Caco-2 (cell line): ENCODE data around the gene CNTN2. TPM values are rescaled to one million over a fixed set of nuclear protein-coding genes. Genes with fewer than 3 reads are reported as not detected.

Experiments used
- BruUV-seq: library from RNA; stranded (reverse); fragments of 400-500 nt; replicated peaks from 2 replicates; lab custom pipeline; 2021; lab: Mats Ljungman, UMichigan
- CTCF ChIA-PET: fragments of 300-600 bp; sonication (Branson Sonifier 250); formaldehyde crosslinking; loops from one replicate; lab custom pipeline; 2022; ENCODE audit warnings: antibody characterized with exemption; lab: Charles Lee
- POLR2A ChIA-PET: fragments of 300-600 bp; sonication (Branson Sonifier 250); formaldehyde crosslinking; loops from one replicate; lab custom pipeline; 2022; ENCODE audit warnings: antibody characterized with exemption; lab: Charles Lee
- DNase-seq, 2 experiments: peaks; one replicate each; pipeline versions ENCODE4 v3.0.0 to v3.0.0-alpha.2; 2020 to 2022
- H3K27me3 ChIP-seq: replicated peaks from 2 replicates; pipeline ENCODE4 v1.6.0; 2011; ENCODE audit warnings: low read length; ENCODE audit not compliant: control insufficient read depth, insufficient read depth
- H3K36me3 ChIP-seq: 2 replicates; pipeline ENCODE4 v1.5.1; 2011; ENCODE audit warnings: low read length; ENCODE audit not compliant: control insufficient read depth, insufficient read depth
- H3K4me1 ChIP-seq: fragments of 250-450 bp; sonication (Bioruptor Pico); 2 replicates; pipeline ENCODE4 v1.5.1; 2020; ENCODE audit warnings: mild to moderate bottlenecking
- H3K4me3 ChIP-seq: 2 replicates; pipeline ENCODE4 v1.5.1; 2011; ENCODE audit warnings: low read depth, mild to moderate bottlenecking, control low read depth, low read length
- H3K9me3 ChIP-seq: fragments of 250-450 bp; sonication (Bioruptor Pico); 2 replicates; pipeline ENCODE4 v1.5.1; 2020; ENCODE audit warnings: mild to moderate bottlenecking, moderate library complexity
- H3K27ac Mint-ChIP-seq: one replicate; pipeline ENCODE4 v1.8.0; 2022; ENCODE audit warnings: mixed read lengths; ENCODE audit not compliant: unreplicated experiment
- H3K27me3 Mint-ChIP-seq: one replicate; pipeline ENCODE4 v1.8.0; 2022; ENCODE audit warnings: mixed read lengths; ENCODE audit not compliant: insufficient read depth, unreplicated experiment
- H3K36me3 Mint-ChIP-seq: one replicate; pipeline ENCODE4 v1.8.0; 2022; ENCODE audit warnings: mild to moderate bottlenecking, mixed read lengths; ENCODE audit not compliant: insufficient read depth, unreplicated experiment
- H3K4me1 Mint-ChIP-seq: one replicate; pipeline ENCODE4 v1.8.0; 2022; ENCODE audit warnings: low read depth, mixed read lengths; ENCODE audit not compliant: unreplicated experiment
- H3K4me3 Mint-ChIP-seq: one replicate; pipeline ENCODE4 v1.8.0; 2022; ENCODE audit warnings: mild to moderate bottlenecking, moderate library complexity, mixed read lengths; ENCODE audit not compliant: unreplicated experiment
- H3K9me3 Mint-ChIP-seq: one replicate; pipeline ENCODE4 v1.8.0; 2022; ENCODE audit warnings: mixed read lengths; ENCODE audit not compliant: unreplicated experiment
- intact Hi-C: fragments of 100-400 bp; cut with micrococcal nuclease; formaldehyde crosslinking; loops from one replicate; pipeline ENCODE4 v1.10.0; 2022; ENCODE audit not compliant: unreplicated experiment
- total RNA-seq: library from RNA; stranded (reverse); gene quantifications from 2 replicates; pipeline ENCODE4 v1.2.3, GENCODE V29; 2022
- TF ChIP-seq, protein P1 (sequence below), 2 experiments: fragments of 200-600 bp in 1 of 2; IDR thresholded peaks; 1 replicate in 1 of 2; 2 replicates in 1 of 2; pipeline versions ENCODE4 v1.5.1 to v1.8.0; 2011 to 2022; ENCODE audit warnings: antibody characterized with exemption in 1 of 2, control low read depth in 1 of 2, inconsistent platforms in 1 of 2, low read depth in 1 of 2, low read length in 1 of 2, mild to moderate bottlenecking in 1 of 2, moderate library complexity in 1 of 2; ENCODE audit not compliant: insufficient read depth in 1 of 2, severe bottlenecking in 1 of 2, unreplicated experiment in 1 of 2

Gene CNTN2
- total RNA-seq, 1 experiment from 2014 or later, result not detected

DNA sequence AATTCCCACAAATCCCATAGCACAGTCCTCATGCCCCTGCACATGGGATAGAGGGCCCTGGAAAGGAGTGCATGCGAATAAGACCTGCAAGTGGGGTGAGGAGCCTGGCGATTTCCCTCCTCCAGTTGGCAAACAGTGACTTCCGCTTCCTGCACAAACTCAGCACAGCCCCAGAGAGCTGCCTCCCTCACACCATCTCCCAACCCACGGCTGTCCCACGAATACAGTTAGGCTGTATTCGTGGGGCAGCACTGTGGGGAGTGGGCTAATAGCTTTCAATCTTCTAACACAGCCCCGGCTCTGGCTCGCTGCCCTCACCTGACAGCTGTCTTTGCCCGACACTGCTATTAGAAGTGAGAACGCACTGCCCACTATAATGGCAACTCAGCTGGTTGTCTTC, 28.2 kb upstream of the CNTN2 start:
- H3K27me3 Mint-ChIP-seq, result no peaks in the 10 kb centered on the region

DNA sequence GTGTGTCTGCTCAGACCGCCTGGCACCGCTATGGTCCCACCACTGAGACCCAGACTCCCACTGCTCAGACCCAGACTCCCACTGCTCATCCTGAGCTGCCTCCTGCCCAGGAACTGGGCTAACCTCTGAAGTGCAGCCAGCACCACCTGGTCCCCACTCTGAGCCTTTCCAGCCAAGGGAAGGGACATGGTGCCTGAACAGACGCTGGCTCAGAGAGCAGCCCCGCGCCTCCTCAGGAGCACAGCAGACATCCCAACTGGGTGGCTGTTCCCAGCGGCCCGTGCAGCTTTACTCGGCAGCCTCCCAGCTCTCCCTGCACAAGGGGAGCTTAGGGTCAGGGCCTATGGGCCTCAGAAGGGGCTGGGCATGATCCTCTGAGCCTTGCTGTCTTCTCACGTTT, 27.8 kb upstream of the CNTN2 start:
- H3K4me3 Mint-ChIP-seq, result no peak overlapping the region
- H3K27me3 Mint-ChIP-seq, result peaks cover 2% of the 10 kb centered on the region
- H3K4me1 Mint-ChIP-seq, result no peaks in the 10 kb centered on the region
- intact Hi-C loops, result no loop called here
- H3K4me1 ChIP-seq, result peaks cover 7% of the 10 kb centered on the region
- ChIA-PET CTCF (interaction anchor here (0.5 kb wide), 1 partner anchor 185 kb away, joined by 3 read pairs; no protein-coding TSS in a partner anchor), POLR2A (no interaction called here)
- no peaks in the 10 kb centered on the region for H3K9me3 Mint-ChIP-seq
- no TSS peak for BruUV-seq
- H3K27me3 ChIP-seq, result peaks cover 2% of the 10 kb centered on the region; the same call in 1 of the 2 replicates
- no peaks in the 10 kb centered on the region for H3K9me3 ChIP-seq
- H3K36me3 ChIP-seq, result no peaks in the 10 kb centered on the region
- no peaks in the 10 kb centered on the region for H3K36me3 Mint-ChIP-seq
- no peak overlapping the region for H3K27ac Mint-ChIP-seq
- TF ChIP-seq, protein P1, sequence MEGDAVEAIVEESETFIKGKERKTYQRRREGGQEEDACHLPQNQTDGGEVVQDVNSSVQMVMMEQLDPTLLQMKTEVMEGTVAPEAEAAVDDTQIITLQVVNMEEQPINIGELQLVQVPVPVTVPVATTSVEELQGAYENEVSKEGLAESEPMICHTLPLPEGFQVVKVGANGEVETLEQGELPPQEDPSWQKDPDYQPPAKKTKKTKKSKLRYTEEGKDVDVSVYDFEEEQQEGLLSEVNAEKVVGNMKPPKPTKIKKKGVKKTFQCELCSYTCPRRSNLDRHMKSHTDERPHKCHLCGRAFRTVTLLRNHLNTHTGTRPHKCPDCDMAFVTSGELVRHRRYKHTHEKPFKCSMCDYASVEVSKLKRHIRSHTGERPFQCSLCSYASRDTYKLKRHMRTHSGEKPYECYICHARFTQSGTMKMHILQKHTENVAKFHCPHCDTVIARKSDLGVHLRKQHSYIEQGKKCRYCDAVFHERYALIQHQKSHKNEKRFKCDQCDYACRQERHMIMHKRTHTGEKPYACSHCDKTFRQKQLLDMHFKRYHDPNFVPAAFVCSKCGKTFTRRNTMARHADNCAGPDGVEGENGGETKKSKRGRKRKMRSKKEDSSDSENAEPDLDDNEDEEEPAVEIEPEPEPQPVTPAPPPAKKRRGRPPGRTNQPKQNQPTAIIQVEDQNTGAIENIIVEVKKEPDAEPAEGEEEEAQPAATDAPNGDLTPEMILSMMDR (IDR thresholded peaks at IDR 0.05; ENCODE audit: insufficient read depth in 1 of 2, low read depth in 1 of 2, low read length in 1 of 2, severe bottlenecking in 1 of 2, unreplicated experiment in 1 of 2), result no peak
- no peak overlapping the region for H3K4me3 ChIP-seq
- DNase-seq, result no peak

More for the DNA sequence above, 28.2 kb upstream of the CNTN2 start:
- ChIA-PET CTCF (no interaction called here), POLR2A (no interaction called here)
- H3K36me3 Mint-ChIP-seq, result no peaks in the 10 kb centered on the region
- peaks cover 7% of the 10 kb centered on the region for H3K4me1 ChIP-seq
- no peaks in the 10 kb centered on the region for H3K9me3 Mint-ChIP-seq
- H3K4me3 ChIP-seq, result no peak overlapping the region
- no peaks in the 10 kb centered on the region for H3K36me3 ChIP-seq
- no peak overlapping the region for H3K4me3 Mint-ChIP-seq
- intact Hi-C loops, result no loop called here
- no peaks in the 10 kb centered on the region for H3K9me3 ChIP-seq
- BruUV-seq, result no TSS peak
- TF ChIP-seq, protein P1 (IDR thresholded peaks at IDR 0.05; ENCODE audit: insufficient read depth in 1 of 2, low read depth in 1 of 2, low read length in 1 of 2, severe bottlenecking in 1 of 2, unreplicated experiment in 1 of 2), result no peak
- H3K27me3 ChIP-seq, result peaks cover 2% of the 10 kb centered on the region; the same call in 1 of the 2 replicates
- no peak overlapping the region for H3K27ac Mint-ChIP-seq
- no peak for DNase-seq
- no peaks in the 10 kb centered on the region for H3K4me1 Mint-ChIP-seq

DNA sequence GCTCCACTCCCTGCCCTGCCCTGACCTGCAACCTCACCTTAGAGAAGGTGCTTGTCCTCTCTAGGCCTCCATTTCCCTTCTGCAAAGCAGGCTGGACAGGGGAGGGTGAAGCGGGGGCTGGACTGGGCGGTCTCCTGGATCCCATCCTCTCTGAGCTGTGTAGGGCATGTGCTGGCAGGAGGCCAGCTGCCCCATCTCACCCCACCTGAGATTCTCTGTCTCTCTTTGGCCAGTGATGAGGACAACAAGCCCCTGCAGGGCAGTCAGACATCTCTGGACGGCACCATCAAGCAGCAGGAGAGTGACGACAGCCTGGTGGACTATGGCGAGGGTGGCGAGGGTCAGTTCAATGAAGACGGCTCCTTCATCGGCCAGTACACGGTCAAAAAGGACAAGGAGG, 26.9 kb upstream of the CNTN2 start:
- Mint-ChIP-seq H3K4me1 (no peaks in the 10 kb centered on the region), H3K4me3 (no peak overlapping the region), H3K36me3 (no peaks in the 10 kb centered on the region), H3K27ac (no peak overlapping the region), H3K27me3 (peaks cover 8% of the 10 kb centered on the region), H3K9me3 (no peaks in the 10 kb centered on the region)
- H3K4me3 ChIP-seq, result no peak overlapping the region
- BruUV-seq, result no TSS peak
- POLR2A ChIA-PET, result no interaction called here
- CTCF ChIA-PET, result no interaction called here
- intact Hi-C loops, result no loop called here
- H3K4me1 ChIP-seq, result peaks cover 5% of the 10 kb centered on the region
- TF ChIP-seq, protein P1 (IDR thresholded peaks at IDR 0.05; ENCODE audit: insufficient read depth in 1 of 2, low read depth in 1 of 2, low read length in 1 of 2, severe bottlenecking in 1 of 2, unreplicated experiment in 1 of 2), result no peak
- no peak for DNase-seq
- H3K9me3 ChIP-seq, result no peaks in the 10 kb centered on the region
- H3K36me3 ChIP-seq, result no peaks in the 10 kb centered on the region
- H3K27me3 ChIP-seq, result peaks cover 2% of the 10 kb centered on the region; the same call in 1 of the 2 replicates
